PC-3 (cell line): ENCODE results near the gene CPT1A.
A peak's percentile ranks its signal among the peaks of the same experiment; 100 is the strongest.

Source experiments
- EZH2phosphoT487 ChIP-seq: fragments of 300-600 bp; sonication (generic); IDR thresholded peaks from 2 replicates; pipeline ENCODE4 v1.6.1; 2018; ENCODE audit warnings: mild to moderate bottlenecking, antibody characterized with exemption, low read length, borderline replicate concordance
- TF ChIP-seq, protein P1 (sequence below): fragments of 300-600 bp; sonication (generic); conservative IDR thresholded peaks from 2 replicates; pipeline ENCODE4 v1.5.1; 2017; ENCODE audit warnings: antibody characterized with exemption, low read depth, mild to moderate bottlenecking, low read length

DNA sequence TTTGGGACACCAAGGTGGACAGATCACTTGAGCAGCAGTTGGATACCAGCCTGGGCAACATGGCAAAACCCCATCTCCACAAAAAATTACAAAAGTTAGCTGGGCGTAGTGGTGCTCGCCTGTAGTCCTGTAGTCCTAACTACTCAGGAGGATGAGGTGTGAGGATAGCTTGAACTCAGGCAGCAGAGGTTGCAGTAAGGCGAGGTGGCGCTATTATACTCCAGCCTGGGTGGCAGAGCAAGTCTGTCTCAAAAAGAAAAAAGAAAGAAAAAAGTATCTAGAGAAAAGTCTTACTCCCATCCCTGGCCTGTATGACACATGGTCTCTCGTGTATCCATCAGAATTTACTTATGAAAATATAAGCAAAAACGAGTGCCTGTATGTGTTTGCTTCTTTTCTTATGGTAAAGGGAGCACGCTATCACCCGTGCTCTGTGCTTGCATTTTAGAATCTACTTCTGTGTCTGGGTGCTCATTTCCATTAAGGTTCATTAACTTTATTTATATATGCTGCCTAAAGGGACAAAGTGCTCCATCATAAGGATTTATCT, 15.4 kb upstream of the CPT1A start:
- TF ChIP-seq, protein P1, sequence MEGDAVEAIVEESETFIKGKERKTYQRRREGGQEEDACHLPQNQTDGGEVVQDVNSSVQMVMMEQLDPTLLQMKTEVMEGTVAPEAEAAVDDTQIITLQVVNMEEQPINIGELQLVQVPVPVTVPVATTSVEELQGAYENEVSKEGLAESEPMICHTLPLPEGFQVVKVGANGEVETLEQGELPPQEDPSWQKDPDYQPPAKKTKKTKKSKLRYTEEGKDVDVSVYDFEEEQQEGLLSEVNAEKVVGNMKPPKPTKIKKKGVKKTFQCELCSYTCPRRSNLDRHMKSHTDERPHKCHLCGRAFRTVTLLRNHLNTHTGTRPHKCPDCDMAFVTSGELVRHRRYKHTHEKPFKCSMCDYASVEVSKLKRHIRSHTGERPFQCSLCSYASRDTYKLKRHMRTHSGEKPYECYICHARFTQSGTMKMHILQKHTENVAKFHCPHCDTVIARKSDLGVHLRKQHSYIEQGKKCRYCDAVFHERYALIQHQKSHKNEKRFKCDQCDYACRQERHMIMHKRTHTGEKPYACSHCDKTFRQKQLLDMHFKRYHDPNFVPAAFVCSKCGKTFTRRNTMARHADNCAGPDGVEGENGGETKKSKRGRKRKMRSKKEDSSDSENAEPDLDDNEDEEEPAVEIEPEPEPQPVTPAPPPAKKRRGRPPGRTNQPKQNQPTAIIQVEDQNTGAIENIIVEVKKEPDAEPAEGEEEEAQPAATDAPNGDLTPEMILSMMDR = peak; percentile 40; the same call in 1 of the 2 replicates
- TF ChIP-seq EZH2phosphoT487 = no peak
